HCT116 (cell line): ENCODE data around the gene AXIN1. TPM values are rescaled to one million over a fixed set of nuclear protein-coding genes. Genes with fewer than 3 reads are reported as not detected.

Experiments
- ATAC-seq: fragments of 200-7000 bp; cut with Tn5 transposase; 2 replicates; pipeline ENCODE4 v1.9.1; 2020; ENCODE audit warnings: mild to moderate bottlenecking, moderate library complexity
- BruUV-seq: library from RNA; stranded (reverse); fragments of 400-500 nt; replicated peaks from 2 replicates; lab custom pipeline; 2021; lab: Mats Ljungman, UMichigan
- CTCF ChIA-PET: fragments of 300-600 bp; sonication (Branson Sonifier 250); formaldehyde crosslinking; loops from one replicate; lab custom pipeline; 2021; ENCODE audit warnings: antibody characterized with exemption; lab: Charles Lee
- POLR2A ChIA-PET: fragments of 300-600, 350-600 bp; sonication (Branson Sonifier 250); formaldehyde crosslinking; loops from one replicate; lab custom pipeline; 2021; ENCODE audit warnings: antibody characterized with exemption; lab: Charles Lee
- RAD21 ChIA-PET, 2 experiments: fragments of 300-600 bp; sonication (Branson Sonifier 250); formaldehyde crosslinking; loops; one replicate each; lab custom pipeline; 2023; ENCODE audit warnings: low total read pairs in 2 of 2; ENCODE audit not compliant: uncharacterized antibody in 2 of 2, unreplicated experiment in 2 of 2, low non-redundant PET in 1 of 2; lab: Charles Lee
- DNase-seq: peaks from one replicate; pipeline ENCODE4 v3.0.0-alpha.2; 2010; ENCODE audit warnings: low read depth, low spot score
- H2AFZ ChIP-seq: fragments of 200-600 bp; shearing (Covaris generic), sonication (generic); 2 replicates; pipeline ENCODE4 v1.6.1; 2017; ENCODE audit warnings: low read depth, mixed run types, mixed read lengths, antibody characterized with exemption, low read length; ENCODE audit not compliant: poor library complexity, severe bottlenecking
- H3K27ac ChIP-seq: 2 replicates; pipeline ENCODE4 v1.5.1; 2012; ENCODE audit warnings: low read depth, low read length
- H3K27me3 ChIP-seq: fragments of 200-600 bp; sonication (generic); 2 replicates; pipeline ENCODE4 v1.6.1; 2016; ENCODE audit warnings: mixed run types, low read length, mixed read lengths; ENCODE audit not compliant: insufficient read depth
- H3K36me3 ChIP-seq, 2 experiments: fragments of 200-500 bp in 1 of 2; fragments of 200-600 bp in 1 of 2; sonication (Bioruptor generic) in 1 of 2; sonication (generic) in 1 of 2; 2 replicates each; pipeline versions ENCODE4 v1.5.1 to v1.6.1; 2014 to 2016; ENCODE audit warnings: low read length in 2 of 2, inconsistent platforms in 1 of 2, mixed read lengths in 1 of 2, mixed run types in 1 of 2; ENCODE audit not compliant: insufficient read depth in 2 of 2, control insufficient read depth in 1 of 2
- H3K4me1 ChIP-seq, 2 experiments: fragments of 200-600 bp in 1 of 2; sonication (generic) in 1 of 2; 2 replicates each; pipeline versions ENCODE4 v1.5.1 to v1.6.1; 2012 to 2017; ENCODE audit warnings: low read length in 2 of 2, inconsistent platforms in 1 of 2, mild to moderate bottlenecking in 1 of 2, mixed read lengths in 1 of 2, mixed run types in 1 of 2, moderate library complexity in 1 of 2; ENCODE audit not compliant: insufficient read depth in 2 of 2, control insufficient read depth in 1 of 2
- H3K4me2 ChIP-seq: fragments of 200-600 bp; sonication (generic); 2 replicates; pipeline ENCODE4 v1.6.1; 2017; ENCODE audit warnings: mixed run types, low read length, mixed read lengths
- H3K4me3 ChIP-seq, 2 experiments: fragments of 200-600 bp in 1 of 2; sonication (generic) in 1 of 2; replicated peaks in 1 of 2; 2 replicates each; pipeline ENCODE4 v1.5.1; 2011 to 2016; ENCODE audit warnings: low read length in 2 of 2, control low read depth in 1 of 2, low read depth in 1 of 2, mild to moderate bottlenecking in 1 of 2, mixed read lengths in 1 of 2, mixed run types in 1 of 2
- H3K79me2 ChIP-seq: fragments of 200-600 bp; sonication (generic); 2 replicates; pipeline ENCODE4 v1.6.1; 2017; ENCODE audit warnings: mild to moderate bottlenecking, mixed run types, low read length, moderate library complexity, mixed read lengths; ENCODE audit not compliant: insufficient read depth
- H3K9ac ChIP-seq: fragments of 200-600 bp; sonication (generic); 2 replicates; pipeline ENCODE4 v1.6.1; 2016; ENCODE audit warnings: low read length, mixed read lengths
- H3K9me2 ChIP-seq: fragments of 200-600 bp; sonication (generic), shearing (Covaris generic); 2 replicates; pipeline ENCODE4 v1.6.1; 2017; ENCODE audit warnings: mixed run types, mild to moderate bottlenecking, moderate library complexity; ENCODE audit not compliant: insufficient read depth
- H3K9me3 ChIP-seq, 2 experiments: fragments of 200-500 bp in 1 of 2; fragments of 200-600 bp in 1 of 2; sonication (Bioruptor generic) in 1 of 2; sonication (generic) in 1 of 2; 2 replicates each; pipeline ENCODE4 v1.6.1; 2014 to 2017; ENCODE audit warnings: low read length in 2 of 2, mixed read lengths in 2 of 2, inconsistent platforms in 1 of 2, low read depth in 1 of 2, mild to moderate bottlenecking in 1 of 2, mixed run types in 1 of 2, moderate library complexity in 1 of 2; ENCODE audit not compliant: control insufficient read depth in 1 of 2, insufficient read depth in 1 of 2
- H4K20me1 ChIP-seq: fragments of 200-600 bp; sonication (generic), shearing (Covaris generic); 2 replicates; pipeline ENCODE4 v1.6.1; 2017; ENCODE audit warnings: mixed run types, mild to moderate bottlenecking, moderate library complexity; ENCODE audit not compliant: insufficient read depth
- CBX3 ChIP-seq: IDR thresholded peaks from 2 replicates; pipeline ENCODE4 v1.6.1; 2012; ENCODE audit warnings: low read depth
- CEBPB ChIP-seq: IDR thresholded peaks from 2 replicates; pipeline ENCODE4 v1.6.1; 2012; ENCODE audit warnings: low read depth
- CTCF ChIP-seq, 3 experiments: fragments of 200-600 bp in 1 of 3; sonication (generic) in 1 of 3; IDR thresholded peaks in 2 of 3; conservative IDR thresholded peaks in 1 of 3; 2 replicates each; pipeline ENCODE4 v1.5.1; 2012 to 2017; ENCODE audit warnings: low read depth in 2 of 3, low read length in 2 of 3, antibody characterized with exemption in 1 of 3, borderline replicate concordance in 1 of 3, control low read depth in 1 of 3, mild to moderate bottlenecking in 1 of 3, mixed read lengths in 1 of 3, mixed run types in 1 of 3, moderate library complexity in 1 of 3; ENCODE audit not compliant: insufficient read depth in 1 of 3
- EGR1 ChIP-seq: IDR thresholded peaks from 2 replicates; pipeline ENCODE4 v1.6.1; 2012; ENCODE audit warnings: low read depth
- EZH2 ChIP-seq: fragments of 200-600 bp; sonication (generic); IDR thresholded peaks from 2 replicates; pipeline ENCODE4 v1.6.1; 2017; ENCODE audit warnings: antibody characterized with exemption, mixed run types
- EZH2phosphoT487 ChIP-seq: fragments of 200-600 bp; IDR thresholded peaks from 2 replicates; pipeline ENCODE4 v1.6.1; 2018; ENCODE audit warnings: antibody characterized with exemption, borderline replicate concordance
- MAX ChIP-seq: IDR thresholded peaks from 2 replicates; pipeline ENCODE4 v1.6.1; 2012
- POLR2AphosphoS5 ChIP-seq: IDR thresholded peaks from 2 replicates; pipeline ENCODE4 v1.6.1; 2011; ENCODE audit warnings: mild to moderate bottlenecking, low read depth, low read length, moderate library complexity
- RAD21 ChIP-seq: IDR thresholded peaks from 2 replicates; pipeline ENCODE4 v1.6.1; 2012; ENCODE audit warnings: low read depth, mild to moderate bottlenecking
- SRF ChIP-seq: IDR thresholded peaks from 2 replicates; pipeline ENCODE4 v1.6.1; 2012; ENCODE audit warnings: low read depth
- ZBTB33 ChIP-seq: IDR thresholded peaks from 2 replicates; pipeline ENCODE4 v1.6.1; 2011; ENCODE audit warnings: mild to moderate bottlenecking, low read length, moderate library complexity; ENCODE audit not compliant: insufficient replicate concordance; ENCODE audit errors: extremely low read depth
- ZFX ChIP-seq: fragments of 450-650 bp; IDR thresholded peaks from 2 replicates; pipeline ENCODE4 v1.6.1; 2017
- ZNF274 ChIP-seq: fragments of 200-500 bp; sonication (Bioruptor generic); IDR thresholded peaks from 2 replicates; pipeline ENCODE4 v1.6.1; 2014; ENCODE audit warnings: mild to moderate bottlenecking, low read depth, low read length, inconsistent platforms
- intact Hi-C: fragments of 100-400 bp; cut with micrococcal nuclease; formaldehyde crosslinking; loops from 2 replicates; pipeline ENCODE4 v1.10.0; 2022
- total RNA-seq: library from RNA; stranded (reverse); gene quantifications from one replicate; pipeline ENCODE4 v1.2.1, GENCODE V29; 2021; ENCODE audit not compliant: unreplicated experiment

AXIN1 gene
- total RNA-seq, 1 experiment from 2014 or later = 20.2 TPM

- no peak overlapping the region for H3K27ac ChIP-seq
- CTCF ChIA-PET = no interaction called here
Measured at GRCh38 chr16:339680-340079, 12.8 kb downstream of the AXIN1 start.

More at GRCh38 chr16:339680-340079, 12.8 kb downstream of the AXIN1 start:
- peaks cover 70% of the 10 kb centered on the region for H3K79me2 ChIP-seq
- ChIA-PET POLR2A (interaction anchor here (0.7 kb wide), 1 partner anchor 206 kb away, joined by 4 read pairs; no protein-coding TSS in a partner anchor), RAD21 (no interaction called here)
- no TSS peak for BruUV-seq
- H2AFZ ChIP-seq = no peak overlapping the region
- no peaks in the 10 kb centered on the region for H3K36me3 ChIP-seq
- no peak overlapping the region for H3K4me2 ChIP-seq
- no peaks in the 10 kb centered on the region for H3K27me3 ChIP-seq
- H3K4me3 ChIP-seq = no peak overlapping the region
- peaks cover 0 to 7% of the 10 kb centered on the region in 2 experiments; a peak in 1 of 4 replicates for H3K4me1 ChIP-seq
- ATAC-seq (no peak), DNase-seq (no peak)
- no peaks in the 10 kb centered on the region for H3K9me3 ChIP-seq
- TF ChIP-seq ZFX = no peak
- TF ChIP-seq MAX = no peak
- TF ChIP-seq CTCF (IDR thresholded peaks at IDR 0.05 in 2 of 3, conservative IDR thresholded peaks at IDR 0.05 in 1 of 3; ENCODE audit: borderline replicate concordance in 1 of 3, insufficient read depth in 1 of 3, low read depth in 2 of 3, low read length in 2 of 3) = no peak
- TF ChIP-seq CEBPB = no peak
- no peak for TF ChIP-seq CBX3
- TF ChIP-seq EGR1 = no peak
- TF ChIP-seq SRF = no peak
- TF ChIP-seq EZH2 = no peak
- no peak for TF ChIP-seq POLR2AphosphoS5
- no peak for TF ChIP-seq ZBTB33
- no peak for TF ChIP-seq EZH2phosphoT487
- TF ChIP-seq ZNF274 = no peak
- no peak for TF ChIP-seq RAD21
- no peaks in the 10 kb centered on the region for H4K20me1 ChIP-seq
- no peak overlapping the region for H3K9ac ChIP-seq
- H3K9me2 ChIP-seq = no peaks in the 10 kb centered on the region
- intact Hi-C loops = no loop called here
